Heart right ventricle (tissue), 16 donors: ENCODE results near the gene IER3IP1. TPM values are rescaled to one million over a fixed set of nuclear protein-coding genes. Genes with fewer than 3 reads are reported as not detected.
"Not testable (repeated sequence)": the region's sequence is repeated elsewhere in the genome, so short reads cannot be mapped to it uniquely, and the experiment has no call there.

Experiments
- ATAC-seq, 8 donors: fragments of 200-7000 bp; cut with Tn5 transposase; one replicate each; pipeline ENCODE4 v1.9.1; 2020; ENCODE audit warnings: mild to moderate bottlenecking in 8 of 8, moderate library complexity in 8 of 8, moderate number of reproducible peaks in 1 of 8
- DNase-seq, 2 donors: peaks; one replicate each; pipeline ENCODE4 v3.0.0-alpha.2; 2020
- H3K27ac ChIP-seq, 10 donors: fragments of 200-600 bp; sonication (generic) in 2 of 10; one replicate each; pipeline versions ENCODE4 v1.5.0 to v1.8.0; 2020 to 2022; ENCODE audit warnings: mild to moderate bottlenecking in 3 of 10
- H3K27me3 ChIP-seq, 7 donors: fragments of 200-600 bp; one replicate each; pipeline ENCODE4 v1.8.0; 2021 to 2022; ENCODE audit warnings: mild to moderate bottlenecking in 2 of 7
- H3K36me3 ChIP-seq, 9 donors: fragments of 200-600 bp; sonication (generic) in 1 of 9; one replicate each; pipeline versions ENCODE4 v1.5.0 to v1.8.0; 2020 to 2022; ENCODE audit warnings: mild to moderate bottlenecking in 2 of 9
- H3K4me1 ChIP-seq, 9 donors: fragments of 200-600 bp; sonication (generic) in 1 of 9; one replicate each; pipeline versions ENCODE4 v1.5.0 to v1.8.0; 2020 to 2022; ENCODE audit warnings: mild to moderate bottlenecking in 4 of 9
- H3K4me3 ChIP-seq, 10 donors: fragments of 200-600 bp; sonication (generic) in 2 of 10; one replicate each; pipeline versions ENCODE4 v1.5.0 to v1.8.0; 2020 to 2022; ENCODE audit warnings: mild to moderate bottlenecking in 7 of 10, moderate library complexity in 2 of 10
- H3K9me3 ChIP-seq, 11 donors: fragments of 200-600 bp in 10 of 11; sonication (generic) in 2 of 11; one replicate each; pipeline versions ENCODE4 v1.5.0 to v1.8.0; 2013 to 2022; ENCODE audit warnings: mild to moderate bottlenecking in 2 of 11, control low read depth in 1 of 11, moderate library complexity in 1 of 11
- WGBS, 2 donors: extraction: QIAGEN DNeasy Blood & Tissue Kit; methylation state at CpG; one replicate each; pipeline ENCODE4 v1.1.7; 2013; ENCODE audit warnings: inconsistent platforms in 1 of 2; 5-methylcytosine and 5-hydroxymethylcytosine counted together
- intact Hi-C, 10 donors: fragments of 100-400 bp; cut with DNase I; formaldehyde crosslinking; loops; one replicate each; pipeline versions ENCODE4 v1.11.1 to v1.14.2; 2022
- polyA plus RNA-seq, 2 donors: library from polyadenylated mRNA; stranded (reverse); fragments of 200-250 nt; gene quantifications; one replicate each; pipeline ENCODE4 v1.2.3, GENCODE V29; 2013
- total RNA-seq, 10 donors: library from RNA; stranded (reverse); fragmentation: NEBNext Ultra II Directional in 3 of 10; extraction: Animal tissue kit (Norgen Biotek cat#: 25700) in 3 of 10; gene quantifications; one replicate each; pipeline versions ENCODE4 v1.2.1 to v1.2.4, GENCODE V29; 2021 to 2023
- TF ChIP-seq, protein P1 (sequence below), 9 donors: fragments of 200-600 bp; sonication (generic) in 2 of 9; IDR thresholded peaks; one replicate each; pipeline versions ENCODE4 v1.5.0 to v1.8.0; 2021 to 2022; ENCODE audit warnings: antibody characterized with exemption in 9 of 9, mild to moderate bottlenecking in 5 of 9, moderate library complexity in 1 of 9
- donor health status: Arrhythmogenic right ventricular cardiomyopathy.
- donor health status: ischemic (EF 13 %, LVEDD 7.1; RV severe dilation, severe dysfunction).
- donor health status: healthy with polysubstance abuse.
- donor health status: DM: no; HTN: yes; CAD: no.
- donor health status: DM: no; HTN: no; CAD: no.
- donor health status: ischemic (EF 25% LVEDD 6.9; RV normal size, moderate dysfunction).
- donor health status: ischemic (EF 25% LVEDD 5.7; RV mildly dilated, moderate dysfunction).
- donor health status: healthy.
- donor health status: DM: yes; HTN: yes; CAD: no.
- donor health status: Ischemic cardiomyopathy.
- donor health status: ischemic (EF 35%, LVEDD 5.7; RV mildly dilated, moderate dysfunction).
- donor health status: nonischemic (EF 11% LVEDD 7.7; RV severe dilation, severe dysfunction).
- donor health status: DM: yes; HTN: yes; CAD: no.
- donor health status: PGD.
- donor health status: ischemic (EF 29% LVEDD 5.4; RV normal size, mild dysfunction).
- donor health status: nonischemic (EF 23%, LVEDD 6.1; RV moderate dilation, normal function).

IER3IP1 gene
- total and polyA plus RNA-seq, 12 donors: 8.5 to 18.0 (median 10.3) TPM

GRCh38 chr18:47206945-47207637 lies 30.9 kb upstream of the IER3IP1 start:
- WGBS, 2 donors: 58% methylated on average over 2 of the region's 2 CpGs

GRCh38 chr18:47204908-47205522 lies 28.9 kb upstream of the IER3IP1 start:
- WGBS, 2 donors: 44 to 57% methylated on average over 3 of the region's 3 CpGs
- DNase-seq (peak in 1 of 2 donors; percentile 15), ATAC-seq (peak in 1 of 8 donors; percentile 47)
- Histone ChIP-seq H3K27me3 (peaks cover 0 to 30% (median 18%) of the 10 kb centered on the region in 7 donors), H3K4me1 (peaks cover 0 to 10% (median 0%) of the 10 kb centered on the region in 9 donors), H3K9me3 (peaks cover 0 to 3% (median 0%) of the 10 kb centered on the region in 11 donors), H3K4me3 (no peak overlapping the region), H3K27ac (no peak overlapping the region), H3K36me3 (no peaks in the 10 kb centered on the region)
- TF ChIP-seq, protein P1, sequence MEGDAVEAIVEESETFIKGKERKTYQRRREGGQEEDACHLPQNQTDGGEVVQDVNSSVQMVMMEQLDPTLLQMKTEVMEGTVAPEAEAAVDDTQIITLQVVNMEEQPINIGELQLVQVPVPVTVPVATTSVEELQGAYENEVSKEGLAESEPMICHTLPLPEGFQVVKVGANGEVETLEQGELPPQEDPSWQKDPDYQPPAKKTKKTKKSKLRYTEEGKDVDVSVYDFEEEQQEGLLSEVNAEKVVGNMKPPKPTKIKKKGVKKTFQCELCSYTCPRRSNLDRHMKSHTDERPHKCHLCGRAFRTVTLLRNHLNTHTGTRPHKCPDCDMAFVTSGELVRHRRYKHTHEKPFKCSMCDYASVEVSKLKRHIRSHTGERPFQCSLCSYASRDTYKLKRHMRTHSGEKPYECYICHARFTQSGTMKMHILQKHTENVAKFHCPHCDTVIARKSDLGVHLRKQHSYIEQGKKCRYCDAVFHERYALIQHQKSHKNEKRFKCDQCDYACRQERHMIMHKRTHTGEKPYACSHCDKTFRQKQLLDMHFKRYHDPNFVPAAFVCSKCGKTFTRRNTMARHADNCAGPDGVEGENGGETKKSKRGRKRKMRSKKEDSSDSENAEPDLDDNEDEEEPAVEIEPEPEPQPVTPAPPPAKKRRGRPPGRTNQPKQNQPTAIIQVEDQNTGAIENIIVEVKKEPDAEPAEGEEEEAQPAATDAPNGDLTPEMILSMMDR (IDR thresholded peaks at IDR 0.05): peak; percentile 47 to 83 (median 76)
- intact Hi-C loops: loop anchor here in 9 of 10 donors (1.0 to 5.0 kb wide), 5 partner anchors 103 to 153 kb away; no protein-coding TSS in a partner anchor

More at GRCh38 chr18:47206945-47207637, 30.9 kb upstream of the IER3IP1 start:
- intact Hi-C loops: loop anchor here in 4 of 10 donors (2.0 to 5.0 kb wide), 3 partner anchors 105 to 155 kb away; no protein-coding TSS in a partner anchor
- TF ChIP-seq, protein P1 (IDR thresholded peaks at IDR 0.05): no peak
- Histone ChIP-seq H3K27me3 (peaks cover 0 to 49% (median 33%) of the 10 kb centered on the region in 7 donors), H3K4me1 (peaks cover 0 to 10% (median 0%) of the 10 kb centered on the region in 9 donors), H3K36me3 (no peaks in the 10 kb centered on the region), H3K4me3 (no peak overlapping the region), H3K9me3 (no peaks in the 10 kb centered on the region), H3K27ac (no peak overlapping the region)
- ATAC-seq: no peak
- no peak for DNase-seq

DNA sequence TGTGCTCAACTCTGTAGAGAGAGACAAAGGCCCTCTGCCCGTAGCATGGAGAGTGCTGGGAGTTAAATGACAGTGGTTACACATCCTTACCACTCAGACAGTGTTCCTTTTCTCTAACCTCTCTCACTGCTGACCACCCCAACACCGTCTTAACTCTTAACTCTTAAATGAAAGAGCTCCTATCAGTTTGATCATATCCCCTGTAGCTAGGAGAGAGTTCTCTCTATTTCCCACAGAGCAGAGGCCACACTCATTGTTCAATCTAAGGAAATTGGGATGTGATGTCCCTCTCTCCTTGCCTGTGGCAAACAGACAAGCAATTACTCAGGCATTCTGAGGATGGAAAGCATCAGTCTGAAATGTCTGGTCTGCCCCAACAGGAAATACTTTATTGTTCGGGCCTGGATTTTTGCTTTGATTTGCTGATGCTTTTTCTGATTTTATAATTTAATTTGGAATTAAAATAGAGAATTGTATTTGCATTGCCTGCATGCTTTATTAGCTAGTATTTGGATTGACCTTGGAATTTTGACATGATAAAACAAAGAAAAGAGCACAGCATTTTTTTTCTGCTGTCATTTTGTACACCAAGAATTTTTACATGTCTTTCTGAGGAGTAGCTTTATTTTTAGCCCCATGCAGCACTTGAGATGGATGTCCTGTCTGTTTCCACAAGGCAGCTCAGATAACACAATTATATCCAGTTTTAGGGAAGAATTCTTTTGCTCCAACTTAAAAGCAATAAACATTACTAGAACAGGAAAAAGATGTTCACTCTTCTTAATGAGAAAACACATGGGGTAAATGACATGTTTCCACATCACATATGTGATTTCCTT lies 27.7 kb upstream of the IER3IP1 start:
- WGBS, 2 donors: 46 to 52% methylated on average over 3 of the region's 3 CpGs
- peaks cover 0 to 19% (median 9%) of the 10 kb centered on the region in 7 donors for H3K27me3 ChIP-seq
- H3K9me3 ChIP-seq: peaks cover 0 to 3% (median 0%) of the 10 kb centered on the region in 11 donors
- peaks cover 0 to 10% (median 0%) of the 10 kb centered on the region in 9 donors for H3K4me1 ChIP-seq
- ATAC-seq: no peak
- no peaks in the 10 kb centered on the region for H3K36me3 ChIP-seq
- no peak overlapping the region for H3K4me3 ChIP-seq
- no peak for DNase-seq
- TF ChIP-seq, protein P1 (IDR thresholded peaks at IDR 0.05): no peak
- intact Hi-C loops: loop anchor here in 4 of 10 donors (2.0 to 5.0 kb wide), 2 partner anchors 103 to 107 kb away; no protein-coding TSS in a partner anchor
- no peak overlapping the region for H3K27ac ChIP-seq

- H3K27ac ChIP-seq, ATAC-seq, H3K4me1 ChIP-seq, DNase-seq, H3K36me3 ChIP-seq, H3K9me3 ChIP-seq, intact Hi-C loops, H3K4me3 ChIP-seq: not testable (repeated sequence)
- 67 to 77% methylated on average over 3 of the region's 3 CpGs for WGBS, 2 donors
- H3K27me3 ChIP-seq: peaks cover 0 to 25% (median 12%) of the 10 kb centered on the region in 7 donors
These were observed 19.8 kb upstream of the IER3IP1 start for GRCh38 chr18:47195961-47196360.
